ENCODE results near the gene GPR153. TPM values are rescaled to one million over a fixed set of nuclear protein-coding genes. Genes with fewer than 3 reads are reported as not detected.

The GPR153 gene
- total RNA-seq, 3 donors from 2014 or later (not counting 1 experiment from before 2014, with no cell fraction given) = 8.5 to 9.7 (median 8.7) TPM

GRCh38 chr1:6243053-6243834 lies 17.7 kb downstream of the GPR153 start:
- H3K4me3 Mint-ChIP-seq = no peak overlapping the region

GRCh38 chr1:6241887-6242740 lies 18.8 kb downstream of the GPR153 start:
- Mint-ChIP-seq H3K27ac (no peak overlapping the region), H3K4me3 (no peak overlapping the region), H3K27me3 (ENCODE audit: low read depth in 2 of 2) (peaks cover 25 to 44% of the 10 kb centered on the region in 2 donors), H3K4me1 (peaks cover 5 to 16% of the 10 kb centered on the region in 2 donors), H3K36me3 (no peaks in the 10 kb centered on the region), H3K9me3 (no peaks in the 10 kb centered on the region)
- Histone ChIP-seq H3K27ac (ENCODE audit: low read length) (no peak overlapping the region), H3K4me3 (ENCODE audit: low read length) (no peak overlapping the region), H3K9me3 (ENCODE audit: control insufficient read depth, insufficient read depth, low read length) (no peaks in the 10 kb centered on the region), H3K36me3 (ENCODE audit: control insufficient read depth, insufficient read depth, low read length) (no peaks in the 10 kb centered on the region), H3K4me1 (ENCODE audit: control insufficient read depth, insufficient read depth, low read length) (peaks cover 19% of the 10 kb centered on the region), H3K27me3 (ENCODE audit: control insufficient read depth, insufficient read depth, low read length) (peaks cover 51% of the 10 kb centered on the region)
- WGBS (ENCODE audit: insufficient coverage) = 2% methylated on average over 99 of the region's 99 CpGs
- DNase-seq (no peak), ATAC-seq (no peak)
- TF ChIP-seq, protein P1, sequence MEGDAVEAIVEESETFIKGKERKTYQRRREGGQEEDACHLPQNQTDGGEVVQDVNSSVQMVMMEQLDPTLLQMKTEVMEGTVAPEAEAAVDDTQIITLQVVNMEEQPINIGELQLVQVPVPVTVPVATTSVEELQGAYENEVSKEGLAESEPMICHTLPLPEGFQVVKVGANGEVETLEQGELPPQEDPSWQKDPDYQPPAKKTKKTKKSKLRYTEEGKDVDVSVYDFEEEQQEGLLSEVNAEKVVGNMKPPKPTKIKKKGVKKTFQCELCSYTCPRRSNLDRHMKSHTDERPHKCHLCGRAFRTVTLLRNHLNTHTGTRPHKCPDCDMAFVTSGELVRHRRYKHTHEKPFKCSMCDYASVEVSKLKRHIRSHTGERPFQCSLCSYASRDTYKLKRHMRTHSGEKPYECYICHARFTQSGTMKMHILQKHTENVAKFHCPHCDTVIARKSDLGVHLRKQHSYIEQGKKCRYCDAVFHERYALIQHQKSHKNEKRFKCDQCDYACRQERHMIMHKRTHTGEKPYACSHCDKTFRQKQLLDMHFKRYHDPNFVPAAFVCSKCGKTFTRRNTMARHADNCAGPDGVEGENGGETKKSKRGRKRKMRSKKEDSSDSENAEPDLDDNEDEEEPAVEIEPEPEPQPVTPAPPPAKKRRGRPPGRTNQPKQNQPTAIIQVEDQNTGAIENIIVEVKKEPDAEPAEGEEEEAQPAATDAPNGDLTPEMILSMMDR (IDR thresholded peaks at IDR 0.05) = no peak
- intact Hi-C loops (cut with micrococcal nuclease) = loop anchor here (5.0 kb wide), 1 partner anchor 135 kb away; no protein-coding TSS in a partner anchor

More at GRCh38 chr1:6243053-6243834, 17.7 kb downstream of the GPR153 start:
- no peaks in the 10 kb centered on the region for H3K9me3 ChIP-seq (ENCODE audit: control insufficient read depth, insufficient read depth, low read length)
- no peaks in the 10 kb centered on the region for H3K36me3 Mint-ChIP-seq
- TF ChIP-seq, protein P1 (IDR thresholded peaks at IDR 0.05) = no peak
- H3K27me3 ChIP-seq (ENCODE audit: control insufficient read depth, insufficient read depth, low read length) = peaks cover 53% of the 10 kb centered on the region
- H3K4me3 ChIP-seq (ENCODE audit: low read length) = no peak overlapping the region
- peaks cover 19% of the 10 kb centered on the region for H3K4me1 ChIP-seq (ENCODE audit: control insufficient read depth, insufficient read depth, low read length)
- no peaks in the 10 kb centered on the region for H3K9me3 Mint-ChIP-seq
- H3K27ac Mint-ChIP-seq = no peak overlapping the region
- H3K36me3 ChIP-seq (ENCODE audit: control insufficient read depth, insufficient read depth, low read length) = no peaks in the 10 kb centered on the region
- peaks cover 28 to 50% of the 10 kb centered on the region in 2 donors for H3K27me3 Mint-ChIP-seq (ENCODE audit: low read depth in 2 of 2)
- DNase-seq (no peak), ATAC-seq (no peak)
- intact Hi-C loops (cut with micrococcal nuclease) = loop anchor here (5.0 kb wide), 1 partner anchor 136 kb away; no protein-coding TSS in a partner anchor
- 39% methylated on average over 20 of the region's 20 CpGs for WGBS (ENCODE audit: insufficient coverage)
- H3K4me1 Mint-ChIP-seq = peaks cover 5 to 16% of the 10 kb centered on the region in 2 donors
- no peak overlapping the region for H3K27ac ChIP-seq (ENCODE audit: low read length)

GRCh38 chr1:6241107-6241886 lies 19.6 kb downstream of the GPR153 start:
- H3K27ac Mint-ChIP-seq = no peak overlapping the region
- intact Hi-C loops (cut with micrococcal nuclease) = loop anchor here (5.0 kb wide), 1 partner anchor 134 kb away; no protein-coding TSS in a partner anchor
- peaks cover 43% of the 10 kb centered on the region for H3K27me3 ChIP-seq (ENCODE audit: control insufficient read depth, insufficient read depth, low read length)
- no peaks in the 10 kb centered on the region for H3K36me3 Mint-ChIP-seq
- WGBS (ENCODE audit: insufficient coverage) = 17% methylated on average over 33 of the region's 33 CpGs
- DNase-seq (no peak), ATAC-seq (no peak)
- H3K4me3 ChIP-seq (ENCODE audit: low read length) = no peak overlapping the region
- no peak overlapping the region for H3K27ac ChIP-seq (ENCODE audit: low read length)
- no peaks in the 10 kb centered on the region for H3K9me3 ChIP-seq (ENCODE audit: control insufficient read depth, insufficient read depth, low read length)
- H3K36me3 ChIP-seq (ENCODE audit: control insufficient read depth, insufficient read depth, low read length) = no peaks in the 10 kb centered on the region
- peaks cover 12% of the 10 kb centered on the region for H3K4me1 ChIP-seq (ENCODE audit: control insufficient read depth, insufficient read depth, low read length)
- H3K4me3 Mint-ChIP-seq = no peak overlapping the region
- H3K4me1 Mint-ChIP-seq = peaks cover 5 to 8% of the 10 kb centered on the region in 2 donors
- peaks cover 17 to 36% of the 10 kb centered on the region in 2 donors for H3K27me3 Mint-ChIP-seq (ENCODE audit: low read depth in 2 of 2)
- TF ChIP-seq, protein P1 (IDR thresholded peaks at IDR 0.05) = no peak
- no peaks in the 10 kb centered on the region for H3K9me3 Mint-ChIP-seq
